K562 (cell line): ENCODE measurements around the gene ALOX5. TPM values are rescaled to one million over a fixed set of nuclear protein-coding genes. Genes with fewer than 3 reads are reported as not detected.

ENCODE experiments used
- C11orf30 ChIP-seq: fragments of 450-650 bp; IDR thresholded peaks from 2 replicates; pipeline ENCODE4 v1.6.1; 2016; ENCODE audit warnings: low read depth, mild to moderate bottlenecking
- CBFA2T2 ChIP-seq: fragments of 450-650 bp; conservative IDR thresholded peaks from 2 replicates; pipeline ENCODE4 v1.6.1; 2017; ENCODE audit warnings: mild to moderate bottlenecking
- MEIS2 ChIP-seq: fragments of 450-650 bp; IDR thresholded peaks from 2 replicates; pipeline ENCODE4 v1.6.1; 2014; ENCODE audit warnings: mild to moderate bottlenecking; ENCODE audit not compliant: partially characterized antibody
- MTA2 ChIP-seq: fragments of 450-650 bp; IDR thresholded peaks from 2 replicates; pipeline ENCODE4 v1.6.1; 2016; ENCODE audit warnings: low read depth
- RFX1 ChIP-seq: fragments of 450-650 bp; IDR thresholded peaks from 2 replicates; pipeline ENCODE4 v1.6.1; 2016; ENCODE audit warnings: mild to moderate bottlenecking, moderate library complexity
- TEAD4 ChIP-seq, 2 experiments: sonication (generic) in 1 of 2; formaldehyde crosslinking in 1 of 2; IDR thresholded peaks; 2 replicates each; pipeline versions ENCODE4 v1.6.1 to v1.8.0; 2012 to 2022; ENCODE audit warnings: borderline replicate concordance in 1 of 2, inconsistent platforms in 1 of 2, low read length in 1 of 2, mild to moderate bottlenecking in 1 of 2, missing genetic modification reagents in 1 of 2
- TRIM24 ChIP-seq, 2 experiments: fragments of 450-650 bp; IDR thresholded peaks; 2 replicates each; pipeline ENCODE4 v1.6.1; 2016
- ZNF592 ChIP-seq: fragments of 450-650 bp; IDR thresholded peaks from 2 replicates; pipeline ENCODE4 v1.6.1; 2017; ENCODE audit warnings: antibody characterized with exemption, mild to moderate bottlenecking
- polyA plus RNA-seq, 8 experiments: library from polyadenylated mRNA; depleted of rRNA in 4 of 8; stranded (reverse) in 5 of 8; unstranded in 3 of 8; fragments of >200 nt; fragmentation: Nextera tagmentation in 2 of 8; fragmentation: Illumina TruSeq in 1 of 8; extraction: Ambion mirVana in 2 of 8; extraction: Trizol in 1 of 8; gene quantifications; 2 replicates each; pipeline versions ENCODE4 v1.2.1 to v1.2.3, GENCODE V29; 2011 to 2014; ENCODE audit warnings: inconsistent platforms in 1 of 8, missing spikeins in 1 of 8
- total RNA-seq, 7 experiments: library from RNA; depleted of rRNA in 6 of 7; stranded (reverse); fragments of >200 nt in 6 of 7; fragmentation: Illumina TruSeq in 2 of 7; extraction: Trizol in 2 of 7; gene quantifications; 2 replicates each; pipeline versions ENCODE4 v1.2.1 to v1.2.3, GENCODE V29; 2011 to 2021; ENCODE audit warnings: low replicate concordance in 1 of 7

The ALOX5 gene
- total and polyA plus RNA-seq, 9 of the 15 experiments (the other 6 are each of a cell fraction or from before 2014, with no cell fraction given) = 0.10 to 2.4 (median 1.4) TPM

GRCh38 chr10:45407542-45407941 lies 33.5 kb downstream of the ALOX5 start (continued):
- TF ChIP-seq ZNF592 (0 out of 2 replicates have a peak, but pooled peaks have one; percentile 8), C11orf30 (peak; percentile 50; the same call in 1 of the 2 replicates), MEIS2 (peak; percentile 53), CBFA2T2 (peak; percentile 41), TEAD4 (IDR thresholded peaks at IDR 0.05; ENCODE audit: low read length) (peak; percentile 65), TEAD4 (CRISPR knock-in tag; IDR thresholded peaks at IDR 0.05; ENCODE audit: borderline replicate concordance) (no peak), RFX1 (peak; percentile 43), TRIM24 (IDR thresholded peaks at IDR 0.05) (0 out of 4 replicates have a peak, but pooled peaks of 1 of the 2 experiments have one; percentile 41), MTA2 (0 out of 2 replicates have a peak, but pooled peaks have one; percentile 31)
